Tibial artery (tissue), 4 donors: Measurements from ENCODE around the gene KYAT1.

Experiments used
- DNase-seq, 2 donors: peaks; one replicate each; pipeline ENCODE4 v3.0.0-alpha.2; 2019
- H3K27ac ChIP-seq, 2 donors: fragments of 200-600 bp; sonication (generic) in 1 of 2; 1 replicate in 1 of 2; 2 replicates in 1 of 2; pipeline ENCODE4 v1.5.1; 2018 to 2019; ENCODE audit warnings: mild to moderate bottlenecking in 1 of 2
- H3K27me3 ChIP-seq, 2 donors: fragments of 200-600 bp; sonication (generic) in 1 of 2; one replicate each; pipeline versions ENCODE4 v1.5.1 to v1.6.0; 2016 to 2019
- H3K36me3 ChIP-seq, 3 donors: fragments of 200-600 bp; sonication (generic) in 2 of 3; one replicate each; pipeline ENCODE4 v1.5.1; 2016 to 2019; ENCODE audit warnings: mild to moderate bottlenecking in 2 of 3
- H3K4me1 ChIP-seq, 4 donors: fragments of 200-600 bp; sonication (generic) in 2 of 4; 1 replicate in 3 of 4; 2 replicates in 1 of 4; pipeline ENCODE4 v1.5.1; 2016 to 2019
- H3K4me3 ChIP-seq, 2 donors: fragments of 200-600 bp; sonication (generic) in 1 of 2; 1 replicate in 1 of 2; 2 replicates in 1 of 2; pipeline ENCODE4 v1.5.1; 2018 to 2019; ENCODE audit warnings: mild to moderate bottlenecking in 2 of 2
- H3K9me3 ChIP-seq, 3 donors: fragments of 200-600 bp; sonication (generic) in 1 of 3; one replicate each; pipeline ENCODE4 v1.5.1; 2016 to 2019
- CTCF ChIP-seq, 2 experiments: fragments of 200-600 bp in 1 of 2; fragments of 450-650 bp in 1 of 2; IDR thresholded peaks; one replicate each; pipeline ENCODE4 v1.5.1; 2017 to 2019; ENCODE audit warnings: antibody characterized with exemption in 2 of 2, mild to moderate bottlenecking in 1 of 2, moderate library complexity in 1 of 2
- intact Hi-C: fragments of 100-400 bp; cut with DNase I; formaldehyde crosslinking; loops from one replicate; pipeline ENCODE4 v1.15.0; 2023; ENCODE audit warnings: low total_unique reads

Gene KYAT1

GRCh38 chr9:128841694-128842492 is 39.9 kb downstream of the KYAT1 start:
- Histone ChIP-seq H3K4me1 (peaks cover 0 to 9% (median 0%) of the 10 kb centered on the region in 4 donors), H3K4me3 (no peak overlapping the region), H3K27ac (no peak overlapping the region), H3K27me3 (no peaks in the 10 kb centered on the region), H3K36me3 (peaks cover 6 to 43% (median 8%) of the 10 kb centered on the region in 3 donors), H3K9me3 (no peaks in the 10 kb centered on the region)
- no peak for TF ChIP-seq CTCF (IDR thresholded peaks at IDR 0.05)
- intact Hi-C loops: no loop called here
- no peak for DNase-seq

- intact Hi-C loops: no loop called here
- no peak for DNase-seq
- no peak for TF ChIP-seq CTCF (IDR thresholded peaks at IDR 0.05)
Observed at GRCh38 chr9:128840524-128840923, 41.2 kb downstream of the KYAT1 start.

GRCh38 chr9:128838338-128838737 is 43.4 kb downstream of the KYAT1 start:
- Histone ChIP-seq H3K27me3 (no peaks in the 10 kb centered on the region), H3K9me3 (no peaks in the 10 kb centered on the region), H3K36me3 (peaks cover 9 to 63% (median 18%) of the 10 kb centered on the region in 3 donors), H3K4me3 (no peak overlapping the region), H3K27ac (no peak overlapping the region), H3K4me1 (no peaks in the 10 kb centered on the region)
- no peak for DNase-seq
- intact Hi-C loops: no loop called here
- no peak for TF ChIP-seq CTCF (IDR thresholded peaks at IDR 0.05)

More at GRCh38 chr9:128840524-128840923, 41.2 kb downstream of the KYAT1 start:
- Histone ChIP-seq H3K36me3 (peaks cover 6 to 55% (median 12%) of the 10 kb centered on the region in 3 donors), H3K9me3 (no peaks in the 10 kb centered on the region), H3K4me3 (no peak overlapping the region), H3K4me1 (peaks cover 0 to 6% (median 0%) of the 10 kb centered on the region in 4 donors), H3K27ac (no peak overlapping the region), H3K27me3 (no peaks in the 10 kb centered on the region)

GRCh38 chr9:128836509-128837145 is 45.1 kb downstream of the KYAT1 start:
- DNase-seq: no peak
- Histone ChIP-seq H3K36me3 (peaks cover 8 to 56% (median 22%) of the 10 kb centered on the region in 3 donors), H3K9me3 (no peaks in the 10 kb centered on the region), H3K27ac (no peak overlapping the region), H3K27me3 (no peaks in the 10 kb centered on the region), H3K4me3 (no peak overlapping the region), H3K4me1 (no peaks in the 10 kb centered on the region)
- TF ChIP-seq CTCF (IDR thresholded peaks at IDR 0.05): no peak
- intact Hi-C loops: no loop called here

GRCh38 chr9:128835246-128836210 is 46.2 kb downstream of the KYAT1 start:
- no peak for TF ChIP-seq CTCF (IDR thresholded peaks at IDR 0.05)

More at GRCh38 chr9:128835246-128836210, 46.2 kb downstream of the KYAT1 start:
- H3K36me3 ChIP-seq: peaks cover 8 to 56% (median 18%) of the 10 kb centered on the region in 3 donors
- intact Hi-C loops: no loop called here
- no peak overlapping the region for H3K4me3 ChIP-seq
- no peak for DNase-seq
- no peaks in the 10 kb centered on the region for H3K27me3 ChIP-seq
- peaks cover 0 to under 1% (median 0%) of the 10 kb centered on the region in 4 donors for H3K4me1 ChIP-seq
- H3K9me3 ChIP-seq: no peaks in the 10 kb centered on the region
- H3K27ac ChIP-seq: no peak overlapping the region
